ENCODE data around the gene POLA1. TPM values are rescaled to one million over a fixed set of nuclear protein-coding genes. Genes with fewer than 3 reads are reported as not detected.
A peak's percentile ranks its signal among the peaks of the same experiment; 100 is the strongest.

The POLA1 gene
- total RNA-seq, 2 experiments from 2014 or later: 36.9 to 37.0 TPM

DNA sequence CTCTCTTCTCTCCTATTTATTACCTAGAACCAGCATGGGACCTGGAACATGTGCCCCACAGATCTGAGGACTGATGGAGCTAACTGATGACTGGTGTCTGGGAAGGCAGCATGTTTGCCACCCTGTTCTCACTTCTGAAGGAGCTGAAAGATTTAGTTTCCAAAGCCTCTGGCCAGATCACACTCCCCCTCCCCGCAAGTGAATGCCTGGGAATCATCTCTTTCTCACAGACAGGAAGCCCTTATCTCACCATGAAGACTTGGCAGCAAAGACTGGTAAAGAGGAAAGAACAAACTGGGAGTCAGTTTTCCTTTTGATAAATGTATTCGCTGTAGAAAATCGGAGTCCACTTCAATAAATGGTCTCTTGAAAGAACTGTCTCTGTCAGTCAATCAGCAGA lies 25.6 kb upstream of the POLA1 start:
- POLR2A ChIA-PET: no interaction called here
- Mint-ChIP-seq H3K4me3 (no peak overlapping the region), H3K4me1 (no peaks in the 10 kb centered on the region), H3K27me3 (peaks cover 2% of the 10 kb centered on the region), H3K27ac (no peak overlapping the region), H3K9me3 (no peaks in the 10 kb centered on the region), H3K36me3 (ENCODE audit: low read depth) (no peaks in the 10 kb centered on the region)
- CTCF ChIA-PET: interaction anchor here (0.6 to 1.1 kb wide), 2 partner anchors 8 to 64 kb away, joined by 4 to 6 read pairs; no protein-coding TSS in a partner anchor
- no peak for DNase-seq

DNA sequence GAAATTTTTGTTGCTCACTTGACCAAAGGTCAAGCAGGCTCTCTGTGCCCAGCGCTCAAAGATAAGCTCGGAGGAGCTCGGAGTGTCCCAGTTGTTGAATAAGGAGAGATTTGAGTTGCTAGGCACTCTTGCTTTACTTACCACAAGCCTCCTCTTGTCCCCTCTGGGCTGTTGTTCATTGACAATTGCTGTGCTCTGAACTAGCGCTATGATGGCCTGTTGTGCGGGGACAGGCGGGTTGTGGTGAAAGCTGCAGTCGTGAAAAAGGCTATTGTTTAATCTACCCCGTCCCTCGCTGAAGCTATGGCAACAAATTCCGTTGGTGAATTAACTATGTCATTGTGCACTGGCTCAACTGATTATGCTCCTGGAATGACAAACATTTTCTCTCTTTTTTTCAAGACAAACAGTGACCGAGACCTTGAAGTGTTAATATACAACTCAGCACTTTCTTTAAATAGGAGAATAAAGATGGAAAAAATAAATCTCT lies 21.0 kb upstream of the POLA1 start:
- POLR2A ChIA-PET: no interaction called here

DNA sequence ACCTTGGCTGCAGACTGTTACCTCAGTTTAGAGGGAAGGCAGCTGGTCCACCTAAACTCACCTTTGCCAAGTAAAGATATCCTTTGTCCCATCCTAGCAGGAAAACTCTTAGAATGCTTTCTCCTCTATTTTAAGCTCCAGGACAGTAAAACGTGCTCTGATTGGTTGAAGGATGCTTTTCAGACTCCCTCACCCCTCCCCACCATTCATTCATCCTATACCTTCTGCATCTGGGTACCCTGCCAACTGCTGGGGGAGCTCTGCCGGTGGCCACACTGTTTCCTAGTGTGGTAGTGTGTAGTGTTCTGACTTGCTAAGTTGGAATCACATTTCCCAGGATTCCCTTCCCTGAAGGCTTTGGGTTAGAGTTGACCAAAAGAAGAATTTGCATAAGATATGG lies 20.3 kb upstream of the POLA1 start:
- no peak overlapping the region for H3K4me3 Mint-ChIP-seq
- peaks cover 2% of the 10 kb centered on the region for H3K27me3 Mint-ChIP-seq
- H3K27ac Mint-ChIP-seq: no peak overlapping the region
- ChIA-PET CTCF (no interaction called here), POLR2A (no interaction called here)
- no peaks in the 10 kb centered on the region for H3K9me3 Mint-ChIP-seq
- no peaks in the 10 kb centered on the region for H3K4me1 Mint-ChIP-seq
- no peaks in the 10 kb centered on the region for H3K36me3 Mint-ChIP-seq (ENCODE audit: low read depth)
- no peak for DNase-seq

More for the DNA sequence above, 21.0 kb upstream of the POLA1 start:
- peaks cover 2% of the 10 kb centered on the region for H3K27me3 Mint-ChIP-seq
- CTCF ChIA-PET: no interaction called here
- no peaks in the 10 kb centered on the region for H3K36me3 Mint-ChIP-seq (ENCODE audit: low read depth)
- no peaks in the 10 kb centered on the region for H3K4me1 Mint-ChIP-seq
- DNase-seq: no peak
- H3K9me3 Mint-ChIP-seq: no peaks in the 10 kb centered on the region
- no peak overlapping the region for H3K4me3 Mint-ChIP-seq
- no peak overlapping the region for H3K27ac Mint-ChIP-seq

DNA sequence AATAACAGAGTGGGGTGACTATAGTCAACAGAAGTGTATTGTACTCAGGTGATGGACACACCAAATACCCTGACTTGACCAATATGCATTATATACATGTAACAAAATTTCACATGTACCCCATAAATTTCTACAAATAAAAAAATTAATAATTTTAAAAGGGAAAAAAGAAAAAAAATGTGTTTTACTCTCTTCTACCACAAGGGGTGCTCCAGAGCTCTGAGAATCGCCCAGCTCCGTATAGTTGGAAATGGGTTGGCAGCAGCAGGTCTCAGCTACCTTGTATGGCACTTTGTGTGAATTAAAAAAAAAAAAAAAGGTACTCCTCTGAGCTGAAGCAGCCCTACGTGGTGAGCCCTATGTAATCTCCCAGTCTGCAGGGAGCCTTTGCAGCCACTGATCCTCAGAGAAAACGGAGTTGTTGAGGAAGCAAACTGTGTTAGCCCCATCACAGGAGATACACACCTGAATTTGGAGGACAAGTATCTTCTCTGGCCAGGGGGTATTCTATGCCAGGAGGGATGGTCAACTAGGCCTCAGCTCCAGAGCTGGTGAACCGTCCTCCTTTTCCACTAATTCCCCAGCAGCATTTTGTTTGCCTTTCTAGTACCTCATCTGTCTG lies 17.2 kb upstream of the POLA1 start:
- Mint-ChIP-seq H3K4me3 (no peak overlapping the region), H3K36me3 (ENCODE audit: low read depth) (no peaks in the 10 kb centered on the region), H3K4me1 (no peaks in the 10 kb centered on the region), H3K27ac (no peak overlapping the region), H3K9me3 (no peaks in the 10 kb centered on the region), H3K27me3 (peaks cover 8% of the 10 kb centered on the region)
- ChIA-PET CTCF (interaction anchor here (0.6 to 1.3 kb wide), 2 partner anchors 9 to 412 kb away, joined by 3 to 4 read pairs; no protein-coding TSS in a partner anchor), POLR2A (no interaction called here)
- peak; percentile 8 for DNase-seq

DNA sequence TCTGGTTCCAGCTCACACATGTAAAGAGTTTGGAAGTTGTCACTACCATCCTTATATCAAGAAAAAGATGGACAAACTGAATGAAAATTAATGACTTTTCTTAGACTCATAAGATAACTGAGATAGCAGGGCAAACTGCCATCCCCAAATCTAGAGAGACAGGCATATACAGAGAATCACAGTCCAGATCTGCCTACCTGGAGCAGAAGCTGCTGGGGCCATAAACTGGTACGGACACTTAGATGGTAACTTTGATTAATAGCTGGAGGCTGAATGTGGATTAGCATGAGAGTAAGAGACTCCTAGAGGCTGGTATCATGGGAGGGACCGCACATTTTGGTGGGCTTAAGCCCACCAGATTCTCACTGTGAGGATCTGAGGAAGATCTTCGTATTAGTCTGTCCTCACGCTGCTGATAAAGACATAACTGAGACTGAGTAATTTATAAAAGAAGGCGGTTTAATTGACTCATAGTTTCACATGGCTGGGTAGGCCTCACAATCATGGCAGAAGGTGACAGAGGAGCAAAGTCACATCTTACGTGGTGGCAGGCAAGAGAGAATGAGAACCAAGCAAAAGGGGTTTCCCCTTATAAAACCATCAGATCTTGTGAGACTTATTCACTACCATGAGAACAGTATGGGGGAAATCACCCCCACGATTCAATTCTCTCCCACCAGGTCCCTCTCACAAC lies 10.8 kb upstream of the POLA1 start:
- H3K27ac Mint-ChIP-seq: no peak overlapping the region
- H3K27me3 Mint-ChIP-seq: peaks cover 9% of the 10 kb centered on the region
- ChIA-PET POLR2A (no interaction called here), CTCF (interaction anchor here (0.6 kb wide), 1 partner anchor 8 kb away, joined by 5 read pairs; no protein-coding TSS in a partner anchor)
- no peak overlapping the region for H3K4me3 Mint-ChIP-seq
- H3K4me1 Mint-ChIP-seq: no peaks in the 10 kb centered on the region
- DNase-seq: no peak
- no peaks in the 10 kb centered on the region for H3K9me3 Mint-ChIP-seq
- no peaks in the 10 kb centered on the region for H3K36me3 Mint-ChIP-seq (ENCODE audit: low read depth)

DNA sequence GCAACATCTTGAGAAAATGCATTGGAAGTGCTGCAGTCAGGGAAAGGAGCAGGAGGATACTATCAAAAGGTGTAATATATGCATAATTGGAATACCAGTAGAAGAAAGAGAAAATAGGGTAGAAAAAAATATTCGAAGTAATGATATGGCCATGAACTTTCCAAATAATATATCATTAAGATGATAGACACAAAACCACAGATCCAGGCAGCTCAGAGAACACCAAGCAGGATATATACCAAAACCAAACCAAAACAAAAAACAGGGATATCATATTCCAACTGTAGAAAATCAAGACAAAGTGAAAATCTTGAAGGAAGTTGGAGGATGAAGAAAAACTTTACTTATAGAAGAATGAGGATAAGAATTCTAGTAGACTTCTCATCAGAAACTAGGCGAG lies 9.7 kb upstream of the POLA1 start:
- H3K9me3 Mint-ChIP-seq: no peaks in the 10 kb centered on the region
- H3K27ac Mint-ChIP-seq: no peak overlapping the region
- H3K27me3 Mint-ChIP-seq: peaks cover 10% of the 10 kb centered on the region
- ChIA-PET CTCF (no interaction called here), POLR2A (no interaction called here)
- H3K4me3 Mint-ChIP-seq: no peak overlapping the region
- H3K36me3 Mint-ChIP-seq (ENCODE audit: low read depth): no peaks in the 10 kb centered on the region
- no peak for DNase-seq
- no peaks in the 10 kb centered on the region for H3K4me1 Mint-ChIP-seq

DNA sequence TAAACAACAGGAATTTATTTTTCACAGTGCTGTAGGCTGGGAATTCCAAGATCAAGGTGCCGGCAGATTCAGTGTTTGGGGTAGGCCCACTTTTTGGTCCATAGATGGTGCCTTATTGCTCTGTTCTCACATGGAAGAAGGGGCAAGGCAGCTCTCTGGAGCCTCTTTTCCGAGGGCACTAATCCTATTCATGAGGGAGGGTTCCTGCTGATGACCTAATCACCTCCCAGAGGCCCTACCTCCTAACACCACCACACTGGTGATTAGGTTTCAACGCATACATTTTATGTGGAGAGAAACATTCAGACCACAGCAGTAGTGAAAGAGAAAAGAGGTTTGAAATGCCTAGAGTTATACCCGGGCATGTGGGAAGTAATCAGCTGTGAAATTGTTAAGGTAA lies 1.4 kb upstream of the POLA1 start:
- CTCF ChIA-PET: no interaction called here
- H3K27ac Mint-ChIP-seq: no peak overlapping the region
- H3K4me1 Mint-ChIP-seq: peaks cover 20% of the 10 kb centered on the region
- H3K4me3 Mint-ChIP-seq: no peak overlapping the region
- DNase-seq: no peak
- no peaks in the 10 kb centered on the region for H3K9me3 Mint-ChIP-seq
- peaks cover 7% of the 10 kb centered on the region for H3K27me3 Mint-ChIP-seq
- H3K36me3 Mint-ChIP-seq (ENCODE audit: low read depth): peaks cover 10% of the 10 kb centered on the region
- POLR2A ChIA-PET: no interaction called here

DNA sequence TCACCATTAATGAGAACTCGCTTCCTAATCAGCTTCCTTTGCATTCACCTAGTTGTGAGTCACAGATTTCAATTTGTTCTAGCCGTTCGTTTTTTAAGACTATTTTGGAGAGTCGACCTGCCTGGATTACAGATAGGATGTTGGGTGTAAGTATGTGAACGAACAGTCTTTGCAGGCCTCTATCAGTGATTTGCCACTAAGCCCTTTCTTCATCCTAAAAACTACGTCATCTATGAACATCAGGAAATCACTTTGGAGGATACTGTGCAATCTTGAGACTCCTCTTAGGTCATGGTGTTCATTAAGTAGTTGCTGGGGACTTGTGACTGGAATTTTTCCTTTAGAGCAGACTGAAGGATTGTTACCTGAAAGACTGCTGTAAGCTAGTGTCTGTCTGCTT lies 1.1 kb downstream of the POLA1 start:
- POLR2A ChIA-PET: no interaction called here
- peaks cover 5% of the 10 kb centered on the region for H3K27me3 Mint-ChIP-seq
- CTCF ChIA-PET: interaction anchor here (0.7 kb wide), 1 partner anchor 653 kb away, joined by 3 read pairs; no protein-coding TSS in a partner anchor

DNA sequence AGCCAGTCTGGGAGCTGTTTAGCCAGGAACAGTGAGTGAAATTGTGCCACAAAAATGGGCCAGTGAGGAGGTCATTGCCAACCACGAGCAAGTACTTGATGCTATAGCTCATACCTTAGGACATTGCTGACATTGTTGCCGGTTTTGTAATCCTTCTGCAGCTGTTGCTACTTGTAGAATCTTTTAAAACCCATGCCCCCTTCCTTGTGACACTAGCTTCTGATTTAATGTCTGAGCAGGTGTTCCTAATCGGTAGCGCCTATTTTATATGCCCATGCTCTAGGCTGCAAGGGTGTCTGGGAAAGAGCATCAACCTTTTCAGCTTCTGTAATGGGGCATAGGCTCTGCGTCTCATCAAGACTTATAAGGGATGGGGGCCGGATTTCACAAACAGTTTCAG lies 2.6 kb downstream of the POLA1 start:
- no peak overlapping the region for H3K27ac Mint-ChIP-seq
- no peak overlapping the region for H3K4me3 Mint-ChIP-seq
- ChIA-PET CTCF (no interaction called here), POLR2A (no interaction called here)
- no peaks in the 10 kb centered on the region for H3K9me3 Mint-ChIP-seq
- H3K4me1 Mint-ChIP-seq: peaks cover 24% of the 10 kb centered on the region
- peaks cover 17% of the 10 kb centered on the region for H3K36me3 Mint-ChIP-seq (ENCODE audit: low read depth)
- H3K27me3 Mint-ChIP-seq: no peaks in the 10 kb centered on the region
- no peak for DNase-seq

More for the DNA sequence above, 1.1 kb downstream of the POLA1 start:
- Mint-ChIP-seq H3K27ac (peak overlapping the region; percentile 96), H3K36me3 (ENCODE audit: low read depth) (peaks cover 11% of the 10 kb centered on the region), H3K4me3 (peak overlapping the region; percentile 86), H3K9me3 (no peaks in the 10 kb centered on the region), H3K4me1 (peaks cover 24% of the 10 kb centered on the region)
- no peak for DNase-seq

DNA sequence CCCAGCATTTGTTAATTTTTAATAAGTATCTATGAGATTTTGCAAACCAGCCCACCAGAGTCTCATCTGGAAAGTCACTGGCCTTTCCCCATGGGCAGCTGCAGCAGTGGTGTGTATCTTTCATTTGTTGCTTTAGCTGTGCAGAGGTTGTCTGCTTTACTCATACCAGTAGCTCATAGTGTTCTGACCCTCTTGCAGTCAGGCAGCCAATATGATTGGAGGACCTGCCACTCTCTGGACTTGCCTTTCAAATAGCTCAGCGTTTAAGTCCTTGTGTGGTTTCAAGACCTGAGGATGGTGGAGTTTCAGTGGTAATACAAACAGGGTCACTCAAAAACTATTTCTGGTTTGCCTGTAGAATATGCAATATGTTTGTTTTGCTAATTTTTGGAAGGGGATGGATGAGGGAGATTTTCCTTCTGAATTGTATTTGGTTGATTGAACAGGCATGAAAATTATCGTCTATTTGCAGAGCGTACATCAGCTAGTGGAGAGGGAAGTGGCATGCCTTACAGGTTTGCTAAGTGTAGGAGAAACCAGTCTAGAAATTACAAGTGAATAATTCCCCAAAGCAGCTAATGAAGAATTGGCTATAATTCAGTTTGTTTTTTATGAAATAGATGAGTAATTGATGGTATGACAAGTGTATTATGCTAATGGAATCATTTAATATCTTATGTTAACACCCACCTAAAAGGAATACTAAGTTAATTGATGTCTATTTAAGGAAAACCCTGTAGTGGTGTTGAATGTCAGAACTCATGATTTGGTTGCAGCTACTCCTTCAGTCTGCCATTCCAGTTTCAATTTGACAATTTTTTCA lies 8.9 kb downstream of the POLA1 start:
- no peaks in the 10 kb centered on the region for H3K9me3 Mint-ChIP-seq
- peaks cover 4% of the 10 kb centered on the region for H3K4me1 Mint-ChIP-seq
- no peak overlapping the region for H3K4me3 Mint-ChIP-seq
- ChIA-PET POLR2A (no interaction called here), CTCF (no interaction called here)
- no peaks in the 10 kb centered on the region for H3K27me3 Mint-ChIP-seq
- no peak overlapping the region for H3K27ac Mint-ChIP-seq
- DNase-seq: no peak
- H3K36me3 Mint-ChIP-seq (ENCODE audit: low read depth): peaks cover 30% of the 10 kb centered on the region

DNA sequence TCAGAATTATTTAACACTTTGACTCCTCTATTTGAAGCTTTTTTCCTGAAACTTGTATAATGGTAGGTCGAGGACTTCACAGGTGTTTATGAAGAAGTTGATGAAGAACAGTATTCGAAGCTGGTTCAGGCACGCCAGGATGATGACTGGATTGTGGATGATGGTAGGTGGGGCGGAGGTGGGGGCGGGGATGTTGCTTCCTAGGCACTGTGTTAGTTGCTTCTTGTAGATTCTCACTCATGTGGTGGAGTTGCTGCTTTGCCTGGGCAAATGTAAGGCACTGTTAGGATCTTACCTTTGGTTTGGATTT lies 9.4 kb downstream of the POLA1 start:
- ChIA-PET POLR2A (no interaction called here), CTCF (no interaction called here)
- Mint-ChIP-seq H3K4me3 (no peak overlapping the region), H3K27me3 (no peaks in the 10 kb centered on the region), H3K4me1 (peaks cover 3% of the 10 kb centered on the region), H3K36me3 (ENCODE audit: low read depth) (peaks cover 30% of the 10 kb centered on the region), H3K9me3 (no peaks in the 10 kb centered on the region), H3K27ac (no peak overlapping the region)
- DNase-seq: no peak

DNA sequence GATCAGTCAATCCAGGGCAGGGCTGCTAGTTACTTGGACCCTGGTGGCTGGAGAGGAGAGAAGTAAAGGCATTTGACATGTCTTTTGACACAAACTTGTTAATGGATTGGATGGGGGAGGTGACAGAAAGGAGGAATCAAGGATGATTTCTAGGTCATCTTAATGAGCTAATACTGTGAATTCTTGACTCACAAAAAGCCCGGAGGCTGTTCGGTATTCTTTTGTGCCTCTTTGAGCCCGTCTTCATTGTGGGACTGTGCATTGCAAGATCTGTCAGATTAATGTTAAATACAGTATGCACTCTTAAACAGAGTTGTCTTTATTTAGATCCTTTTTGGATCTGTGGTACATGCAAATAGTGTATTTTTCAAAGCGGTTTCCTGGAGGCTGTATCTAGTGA lies 25.1 kb downstream of the POLA1 start:
- Mint-ChIP-seq H3K4me1 (no peaks in the 10 kb centered on the region), H3K27ac (no peak overlapping the region), H3K4me3 (no peak overlapping the region), H3K36me3 (ENCODE audit: low read depth) (peaks cover 40% of the 10 kb centered on the region), H3K9me3 (no peaks in the 10 kb centered on the region), H3K27me3 (no peaks in the 10 kb centered on the region)
- ChIA-PET CTCF (no interaction called here), POLR2A (no interaction called here)
- no peak for DNase-seq

DNA sequence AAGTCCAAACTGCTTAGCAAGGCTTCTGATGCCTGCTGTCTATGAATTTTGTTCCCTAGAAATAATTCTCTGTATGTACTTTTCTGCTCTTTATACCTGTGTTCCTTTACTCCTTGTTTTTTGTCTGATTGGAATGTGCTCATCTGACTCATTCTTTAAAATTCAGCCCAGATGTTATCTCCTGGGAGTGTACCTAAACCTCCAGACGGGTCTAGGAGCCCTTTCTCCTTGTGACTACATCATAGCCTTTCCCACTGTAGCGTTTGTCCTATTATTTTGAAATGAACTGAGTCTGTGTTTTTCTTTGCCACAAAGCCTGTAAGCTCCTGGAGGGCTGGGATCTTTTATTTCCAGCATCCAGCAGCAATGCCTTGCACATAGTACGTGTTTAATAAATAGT lies 26.3 kb downstream of the POLA1 start:
- H3K4me3 Mint-ChIP-seq: no peak overlapping the region
- ChIA-PET CTCF (interaction anchor here (1.8 kb wide), 1 partner anchor 15 kb away, joined by 4 read pairs; no protein-coding TSS in a partner anchor), POLR2A (no interaction called here)
- H3K27ac Mint-ChIP-seq: no peak overlapping the region
- H3K4me1 Mint-ChIP-seq: no peaks in the 10 kb centered on the region
- H3K36me3 Mint-ChIP-seq (ENCODE audit: low read depth): peaks cover 37% of the 10 kb centered on the region
- no peaks in the 10 kb centered on the region for H3K9me3 Mint-ChIP-seq
- H3K27me3 Mint-ChIP-seq: no peaks in the 10 kb centered on the region
- DNase-seq: no peak
